SK-N-MC (cell line): ENCODE results near the gene CPN2.

Experiments
- EZH2 ChIP-seq: fragments of 200-600 bp; sonication (generic); IDR thresholded peaks from one replicate; pipeline ENCODE4 v1.6.1; 2017; ENCODE audit warnings: antibody characterized with exemption
- POLR2AphosphoS5 ChIP-seq: IDR thresholded peaks from 2 replicates; pipeline ENCODE4 v1.6.1; 2012; ENCODE audit warnings: mild to moderate bottlenecking, low read depth, low read length, borderline replicate concordance

- TF ChIP-seq EZH2: no peak
- TF ChIP-seq POLR2AphosphoS5: no peak
Measured at GRCh38 chr3:194382892-194383223, 31.7 kb upstream of the CPN2 start.
